NCI-H1092 (cell line): ENCODE results near the gene MMP24.
A peak's percentile ranks its signal among the peaks of the same experiment; 100 is the strongest.
"Not testable (repeated sequence)": the region's sequence is repeated elsewhere in the genome, so short reads cannot be mapped to it uniquely, and the experiment has no call there.

Source experiments
- DNase-seq: peaks from one replicate; lab custom pipeline; 2025; lab: John Stamatoyannopoulos, UW

MMP24 gene

GRCh38 chr20:35223941-35224340, 2.5 kb upstream of the MMP24 start:
- no peak for DNase-seq

GRCh38 chr20:35224536-35224935, 2.0 kb upstream of the MMP24 start:
- DNase-seq = no peak

GRCh38 chr20:35225319-35226125, 968 bp upstream of the MMP24 start:
- no peak for DNase-seq

- no peak for DNase-seq
Measured at GRCh38 chr20:35226884-35227681, 593 bp downstream of the MMP24 start.

- peak; percentile 23 for DNase-seq
Measured at GRCh38 chr20:35232575-35232974, 6.1 kb downstream of the MMP24 start.

GRCh38 chr20:35235881-35236280, 9.4 kb downstream of the MMP24 start:
- DNase-seq = no peak

GRCh38 chr20:35237486-35237885, 11.0 kb downstream of the MMP24 start:
- DNase-seq = no peak

GRCh38 chr20:35238170-35238569, 11.7 kb downstream of the MMP24 start:
- DNase-seq = no peak

- DNase-seq = no peak
Measured at GRCh38 chr20:35238735-35239134, 12.2 kb downstream of the MMP24 start.

GRCh38 chr20:35240083-35240810, 13.8 kb downstream of the MMP24 start:
- no peak for DNase-seq

- DNase-seq = no peak
Measured at GRCh38 chr20:35240811-35241293, 14.4 kb downstream of the MMP24 start.

- DNase-seq = no peak
Measured at GRCh38 chr20:35243317-35243716, 16.8 kb downstream of the MMP24 start.

- no peak for DNase-seq
Measured at GRCh38 chr20:35243986-35244385, 17.5 kb downstream of the MMP24 start.

GRCh38 chr20:35246723-35247122, 20.2 kb downstream of the MMP24 start:
- DNase-seq = no peak

GRCh38 chr20:35248641-35249475, 22.4 kb downstream of the MMP24 start:
- no peak for DNase-seq

GRCh38 chr20:35251613-35251940, 25.1 kb downstream of the MMP24 start:
- no peak for DNase-seq

GRCh38 chr20:35252037-35252461, 25.6 kb downstream of the MMP24 start:
- no peak for DNase-seq

- not testable (repeated sequence) for DNase-seq
Measured at GRCh38 chr20:35252598-35252997, 26.1 kb downstream of the MMP24 start.

- DNase-seq = no peak
Measured at GRCh38 chr20:35253010-35253409, 26.5 kb downstream of the MMP24 start.

GRCh38 chr20:35254448-35254999, 28.0 kb downstream of the MMP24 start:
- no peak for DNase-seq

GRCh38 chr20:35257175-35257909, 30.9 kb downstream of the MMP24 start:
- DNase-seq = no peak
